MM.1S (cell line): ENCODE measurements around the gene SLAIN2.

Experiments
- DNase-seq: peaks from one replicate; pipeline ENCODE4 v3.0.0-alpha.2; 2015
- H2AFZ ChIP-seq: fragments of 300-600 bp; sonication (generic); 2 replicates; pipeline ENCODE4 v1.6.0; 2016; ENCODE audit warnings: antibody characterized with exemption, low read length
- H3F3A ChIP-seq: fragments of 300-600 bp; sonication (generic); 2 replicates; pipeline ENCODE4 v1.6.1; 2016; ENCODE audit warnings: mild to moderate bottlenecking, antibody characterized with exemption, low read length, moderate library complexity, mixed read lengths; ENCODE audit not compliant: insufficient read depth
- H3K27ac ChIP-seq: fragments of 300-600 bp; sonication (generic); 2 replicates; pipeline ENCODE4 v1.5.1; 2016; ENCODE audit warnings: mild to moderate bottlenecking, low read length
- H3K27me3 ChIP-seq: fragments of 300-600 bp; sonication (generic); replicated peaks from 2 replicates; pipeline ENCODE4 v1.6.0; 2016; ENCODE audit warnings: low read length; ENCODE audit not compliant: insufficient read depth
- H3K36me3 ChIP-seq: fragments of 300-600 bp; sonication (generic); replicated peaks from 2 replicates; pipeline ENCODE4 v1.6.1; 2016; ENCODE audit warnings: mild to moderate bottlenecking, low read length, mixed read lengths; ENCODE audit not compliant: insufficient read depth
- H3K4me1 ChIP-seq: fragments of 300-600 bp; sonication (generic); 2 replicates; pipeline ENCODE4 v1.6.1; 2016; ENCODE audit warnings: low read length, mixed read lengths
- H3K4me2 ChIP-seq: fragments of 300-600 bp; sonication (generic); 2 replicates; pipeline ENCODE4 v1.6.0; 2016; ENCODE audit warnings: low read depth, low read length
- H3K4me3 ChIP-seq: fragments of 300-600 bp; sonication (generic); 2 replicates; pipeline ENCODE4 v1.5.1; 2016; ENCODE audit warnings: low read length, mixed read lengths
- H3K79me2 ChIP-seq: fragments of 300-600 bp; sonication (generic); 2 replicates; pipeline ENCODE4 v1.6.1; 2016; ENCODE audit warnings: mixed run types, low read length, mixed read lengths
- H3K9ac ChIP-seq: fragments of 300-600 bp; sonication (generic); 2 replicates; pipeline ENCODE4 v1.6.1; 2016; ENCODE audit warnings: low read length, mixed read lengths
- H3K9me2 ChIP-seq: fragments of 300-600 bp; sonication (generic); replicated peaks from 2 replicates; pipeline ENCODE4 v1.6.1; 2016; ENCODE audit warnings: mild to moderate bottlenecking, low read length, mixed read lengths; ENCODE audit not compliant: insufficient read depth
- H3K9me3 ChIP-seq: fragments of 300-600 bp; sonication (generic); replicated peaks from 2 replicates; pipeline ENCODE4 v1.6.1; 2016; ENCODE audit warnings: mild to moderate bottlenecking, low read length, mixed read lengths; ENCODE audit not compliant: insufficient read depth
- H4K20me1 ChIP-seq: fragments of 300-600 bp; sonication (generic); 2 replicates; pipeline ENCODE4 v1.6.1; 2016; ENCODE audit warnings: mild to moderate bottlenecking, low read length, moderate library complexity, mixed read lengths; ENCODE audit not compliant: insufficient read depth
- CTCF ChIP-seq: fragments of 300-600 bp; sonication (generic); IDR thresholded peaks from 2 replicates; pipeline ENCODE4 v1.5.1; 2016; ENCODE audit warnings: antibody characterized with exemption, low read length, mixed read lengths
- EZH2 ChIP-seq: fragments of 300-600 bp; sonication (generic); optimal IDR thresholded peaks from 2 replicates; pipeline ENCODE3; 2017; ENCODE audit warnings: low read depth, mild to moderate bottlenecking, antibody characterized with exemption, low read length, mixed read lengths
- EZH2phosphoT487 ChIP-seq: fragments of 300-600 bp; sonication (generic); IDR thresholded peaks from 2 replicates; pipeline ENCODE4 v1.6.1; 2018; ENCODE audit warnings: antibody characterized with exemption, low read length

SLAIN2 gene

GRCh38 chr4:48322063-48322462 is 19.3 kb upstream of the SLAIN2 start:
- no peak overlapping the region for H3K9ac ChIP-seq
- H4K20me1 ChIP-seq: no peaks in the 10 kb centered on the region
- no peaks in the 10 kb centered on the region for H3F3A ChIP-seq
- H3K4me1 ChIP-seq: no peaks in the 10 kb centered on the region
- no peak overlapping the region for H3K27ac ChIP-seq
- no peaks in the 10 kb centered on the region for H3K36me3 ChIP-seq
- H3K27me3 ChIP-seq: no peaks in the 10 kb centered on the region
- no peaks in the 10 kb centered on the region for H3K9me3 ChIP-seq
- no peak overlapping the region for H3K4me2 ChIP-seq
- no peaks in the 10 kb centered on the region for H3K79me2 ChIP-seq
- TF ChIP-seq EZH2phosphoT487 (no peak), EZH2 (no peak), CTCF (no peak)
- no peak overlapping the region for H3K4me3 ChIP-seq
- H3K9me2 ChIP-seq: no peaks in the 10 kb centered on the region
- no peak for DNase-seq
- no peak overlapping the region for H2AFZ ChIP-seq

GRCh38 chr4:48324281-48324680 is 17.0 kb upstream of the SLAIN2 start:
- no peaks in the 10 kb centered on the region for H3K9me3 ChIP-seq
- no peak overlapping the region for H3K4me2 ChIP-seq
- TF ChIP-seq EZH2: no peak
- TF ChIP-seq EZH2phosphoT487: no peak
- TF ChIP-seq CTCF: no peak
- H3K36me3 ChIP-seq: no peaks in the 10 kb centered on the region
- H3K79me2 ChIP-seq: no peaks in the 10 kb centered on the region
- H3F3A ChIP-seq: no peaks in the 10 kb centered on the region
- H3K27ac ChIP-seq: no peak overlapping the region
- no peaks in the 10 kb centered on the region for H4K20me1 ChIP-seq
- no peak for DNase-seq
- no peak overlapping the region for H3K4me3 ChIP-seq
- H3K4me1 ChIP-seq: no peaks in the 10 kb centered on the region
- H3K9me2 ChIP-seq: no peaks in the 10 kb centered on the region
- no peak overlapping the region for H3K9ac ChIP-seq
- no peaks in the 10 kb centered on the region for H3K27me3 ChIP-seq
- no peak overlapping the region for H2AFZ ChIP-seq

GRCh38 chr4:48329193-48329592 is 12.1 kb upstream of the SLAIN2 start:
- TF ChIP-seq EZH2phosphoT487: no peak
- Histone ChIP-seq H3K27ac (no peak overlapping the region), H3K9me3 (no peaks in the 10 kb centered on the region), H4K20me1 (no peaks in the 10 kb centered on the region), H3K4me2 (no peak overlapping the region), H3K4me1 (no peaks in the 10 kb centered on the region), H3K9me2 (no peaks in the 10 kb centered on the region), H3K79me2 (no peaks in the 10 kb centered on the region), H3K36me3 (no peaks in the 10 kb centered on the region), H3K4me3 (no peak overlapping the region), H3K27me3 (no peaks in the 10 kb centered on the region), H2AFZ (no peak overlapping the region), H3K9ac (no peak overlapping the region), H3F3A (no peaks in the 10 kb centered on the region)
- DNase-seq: no peak

- Histone ChIP-seq H3K9ac (no peak overlapping the region), H3K4me2 (no peak overlapping the region), H3K79me2 (no peaks in the 10 kb centered on the region), H3K9me3 (no peaks in the 10 kb centered on the region), H3K4me1 (no peaks in the 10 kb centered on the region), H3K36me3 (no peaks in the 10 kb centered on the region), H2AFZ (no peak overlapping the region), H3K9me2 (no peaks in the 10 kb centered on the region), H3K4me3 (no peak overlapping the region), H3K27me3 (no peaks in the 10 kb centered on the region), H4K20me1 (no peaks in the 10 kb centered on the region), H3K27ac (no peak overlapping the region), H3F3A (no peaks in the 10 kb centered on the region)
- DNase-seq: no peak
- no peak for TF ChIP-seq EZH2phosphoT487
- TF ChIP-seq EZH2: no peak
- TF ChIP-seq CTCF: no peak
These were observed 11.4 kb upstream of the SLAIN2 start for GRCh38 chr4:48329976-48330375.
